GM18517 (cell line): ENCODE results near the gene RBM7.

Experiments used
- ATAC-seq: cut with Tn5 transposase; IDR thresholded peaks from one replicate; pipeline ENCODE4 v1.9.1; 2021; ENCODE audit warnings: mild to moderate bottlenecking, moderate library complexity; ENCODE audit not compliant: unreplicated experiment

The RBM7 gene, protein sequence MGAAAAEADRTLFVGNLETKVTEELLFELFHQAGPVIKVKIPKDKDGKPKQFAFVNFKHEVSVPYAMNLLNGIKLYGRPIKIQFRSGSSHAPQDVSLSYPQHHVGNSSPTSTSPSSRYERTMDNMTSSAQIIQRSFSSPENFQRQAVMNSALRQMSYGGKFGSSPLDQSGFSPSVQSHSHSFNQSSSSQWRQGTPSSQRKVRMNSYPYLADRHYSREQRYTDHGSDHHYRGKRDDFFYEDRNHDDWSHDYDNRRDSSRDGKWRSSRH

DNA sequence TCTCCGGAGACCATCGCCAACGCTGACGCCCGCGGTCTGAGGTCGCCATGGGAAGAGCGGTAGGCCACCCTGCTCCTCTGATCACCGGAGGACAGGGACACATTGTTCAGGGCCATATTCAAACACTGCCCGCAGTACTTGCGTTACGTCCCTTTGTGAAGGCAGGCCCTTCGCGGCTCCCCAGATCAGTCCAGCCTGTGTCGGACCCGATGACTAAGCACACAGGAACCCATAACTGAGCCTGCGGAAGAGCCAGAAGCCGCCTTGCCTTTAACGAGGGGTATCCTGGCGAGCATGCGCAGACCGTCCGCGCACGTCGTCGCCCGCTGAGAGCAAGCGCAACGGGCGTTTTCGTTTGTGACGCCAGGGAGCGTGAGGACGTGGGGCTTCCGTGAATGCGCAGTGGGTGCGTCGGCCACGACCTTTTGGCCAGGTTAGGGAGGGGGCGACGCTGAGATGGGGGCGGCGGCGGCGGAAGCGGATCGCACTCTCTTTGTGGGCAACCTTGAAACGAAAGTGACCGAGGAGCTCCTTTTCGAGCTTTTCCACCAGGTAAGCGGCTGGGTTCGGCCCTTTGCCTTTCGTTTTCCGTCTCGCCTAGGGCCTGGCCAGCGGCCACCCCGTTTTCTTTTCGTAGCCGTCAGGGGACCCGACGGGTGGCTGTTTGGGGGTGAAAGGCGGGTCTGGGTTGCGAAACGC lies at the start of gene RBM7, which contains the start of gene C11orf71:
Gene RBM7, plus strand, starts transcription at position 451 of the 699 bp plus-strand sequence. Its CDS starts 6 bp downstream, at position 457.
Gene C11orf71, minus strand, starts transcription at position 296 of the 699 bp plus-strand sequence. Its CDS starts 180 bp downstream, at position 116.
- ATAC-seq, result peak; percentile 91

DNA sequence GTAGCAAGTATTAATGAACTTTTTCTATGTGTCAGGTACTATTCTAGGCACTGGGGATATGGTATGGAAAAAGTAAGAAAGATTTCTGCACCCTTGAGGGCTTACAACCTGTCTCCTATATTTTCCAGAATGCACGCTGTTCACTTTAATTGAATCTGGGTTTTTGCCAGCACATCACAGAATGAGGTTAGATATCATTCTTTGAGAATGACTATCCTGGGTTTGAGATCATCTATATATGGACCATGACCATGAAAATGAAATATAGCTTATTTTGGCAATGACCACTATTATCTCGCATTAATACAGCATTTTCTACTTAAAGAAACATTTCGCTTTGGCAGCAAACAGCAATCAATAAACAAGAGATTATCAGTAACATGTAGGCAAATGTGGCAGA lies 47.0 kb upstream of the RBM7 start:
- no peak for ATAC-seq

DNA sequence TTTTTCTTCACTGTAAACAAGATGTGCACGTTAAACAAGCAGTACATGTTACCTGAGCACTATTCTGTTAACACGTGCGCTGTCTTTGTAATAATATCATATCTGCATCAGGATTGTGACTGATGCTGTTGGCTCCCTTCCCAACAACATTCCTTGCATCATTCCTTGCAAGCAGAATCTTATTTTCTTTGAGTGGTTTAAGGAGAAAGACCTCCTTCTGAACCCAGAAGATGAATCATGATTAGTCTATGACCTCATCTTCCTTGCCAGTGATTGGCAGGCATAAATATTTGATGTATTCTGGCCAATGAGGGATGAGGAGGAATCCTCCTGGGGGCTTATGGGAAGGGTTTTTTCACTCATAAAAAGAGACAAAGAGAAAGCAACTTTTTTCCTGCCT lies 46.4 kb upstream of the RBM7 start:
- no peak for ATAC-seq

DNA sequence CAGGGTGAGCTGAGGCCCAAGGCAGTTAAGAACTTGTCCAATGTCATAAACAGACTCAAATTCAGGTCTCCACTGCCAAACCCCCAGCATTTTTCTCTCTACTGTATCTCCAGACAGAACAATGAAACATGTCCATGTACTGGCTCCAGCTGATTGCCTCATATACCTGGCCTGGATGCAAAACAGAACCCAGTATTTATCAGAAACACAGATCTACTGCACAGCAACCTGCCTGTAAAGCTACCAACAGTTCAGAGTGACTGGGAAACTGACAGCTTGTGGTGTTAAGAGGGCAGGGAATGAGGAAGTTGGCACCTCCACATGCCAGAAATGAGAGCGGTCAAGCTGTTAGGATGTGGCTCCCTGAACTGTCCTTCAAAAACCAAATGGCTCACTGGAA lies 41.8 kb upstream of the RBM7 start:
- ATAC-seq, result no peak

DNA sequence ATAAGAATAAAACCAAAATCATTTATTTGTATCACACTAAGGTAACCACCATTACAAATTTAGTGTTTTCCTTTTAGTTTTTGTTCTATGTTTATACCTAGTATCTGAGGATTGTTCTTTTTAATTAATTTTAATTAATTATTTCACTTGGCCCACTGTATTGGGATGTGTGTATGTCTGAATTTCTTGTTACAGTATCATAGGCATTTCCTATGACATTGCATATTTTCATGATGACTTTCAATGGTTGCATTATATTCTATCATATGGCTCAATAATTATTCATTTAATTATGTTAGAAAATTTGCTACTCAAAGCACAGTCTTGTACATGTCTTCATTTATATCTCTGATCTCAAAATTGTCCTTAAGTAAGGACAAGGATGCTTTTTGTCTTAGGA lies 41.1 kb upstream of the RBM7 start:
- ATAC-seq, result no peak

DNA sequence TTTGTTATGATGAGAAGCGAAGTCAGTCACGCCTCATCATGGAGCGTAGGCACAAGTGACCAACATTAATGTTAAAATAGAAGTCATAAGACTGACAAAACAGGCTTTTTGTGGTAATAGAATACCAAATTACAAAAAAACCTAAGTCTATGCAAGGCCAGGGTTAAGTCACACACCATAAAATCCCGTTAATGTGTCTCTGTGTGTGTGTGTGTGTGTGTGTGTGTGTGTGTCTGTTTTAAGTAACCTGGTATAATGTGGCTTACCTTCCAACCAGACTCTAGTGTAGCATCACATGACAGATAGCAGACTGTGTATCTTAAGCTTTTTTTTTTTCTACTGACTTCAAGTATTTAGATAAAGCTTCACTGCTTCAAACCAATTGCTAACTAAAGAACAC lies 38.1 kb upstream of the RBM7 start:
- ATAC-seq, result no peak

DNA sequence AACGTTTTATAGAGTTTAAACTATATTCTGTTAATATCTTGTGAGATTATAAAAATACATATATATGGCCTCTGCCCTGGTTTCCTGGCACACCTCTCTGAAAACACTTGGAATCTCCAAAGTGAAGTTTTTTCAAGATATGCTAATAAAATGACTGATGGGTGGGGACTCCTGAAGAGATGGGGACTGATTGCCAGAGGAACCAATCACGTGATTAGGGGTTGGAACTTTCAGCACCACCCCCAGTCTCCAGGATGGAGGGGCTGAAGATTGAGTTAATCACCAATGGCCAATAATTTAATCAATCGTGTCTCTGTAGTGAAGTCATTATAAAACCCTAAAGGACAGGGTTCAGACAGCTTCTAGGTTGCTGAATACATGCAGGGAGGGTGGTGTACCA lies 37.5 kb upstream of the RBM7 start:
- ATAC-seq, result no peak

DNA sequence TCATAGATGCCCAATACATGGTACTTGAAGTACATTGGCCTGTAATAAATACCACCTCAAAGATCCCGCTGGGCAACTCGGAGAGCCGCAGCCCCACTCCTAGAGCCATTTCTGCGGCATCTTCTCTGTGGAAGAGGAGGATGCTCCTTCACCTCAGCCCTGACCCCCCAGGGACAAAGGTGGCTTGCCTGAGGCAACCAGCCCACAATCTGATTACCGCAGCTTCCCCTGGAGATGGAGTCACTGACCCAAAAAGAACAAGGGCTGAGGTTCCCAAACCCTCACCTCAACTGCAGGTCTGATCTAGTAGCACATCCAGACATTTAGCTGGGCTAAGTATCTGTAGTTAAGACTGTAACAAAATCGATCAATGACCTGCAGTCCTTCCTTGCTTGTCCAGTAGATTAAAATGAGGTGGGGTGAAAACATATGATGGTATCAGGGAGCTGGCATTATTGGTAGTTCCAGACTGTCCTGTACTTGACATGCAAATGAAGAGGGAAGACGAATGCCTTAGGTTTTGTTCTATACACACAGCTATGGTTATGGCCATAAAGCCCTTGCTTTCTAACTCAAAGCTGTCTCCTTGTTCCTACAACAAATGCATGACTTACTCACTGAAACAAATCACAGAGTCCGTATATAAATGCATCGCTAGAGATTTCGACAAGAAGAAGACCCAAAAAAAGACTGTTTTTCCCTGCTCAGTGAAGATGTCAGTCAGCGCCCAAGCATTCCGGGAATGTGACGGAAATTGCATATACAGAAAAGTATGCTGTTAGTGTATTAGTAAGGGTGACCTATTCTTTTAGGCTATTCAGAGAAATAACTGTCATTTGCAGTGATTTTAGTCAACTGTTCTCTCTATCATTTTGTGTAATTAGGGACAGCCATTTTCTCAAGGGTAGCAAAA lies 33.9 kb upstream of the RBM7 start:
- no peak for ATAC-seq

DNA sequence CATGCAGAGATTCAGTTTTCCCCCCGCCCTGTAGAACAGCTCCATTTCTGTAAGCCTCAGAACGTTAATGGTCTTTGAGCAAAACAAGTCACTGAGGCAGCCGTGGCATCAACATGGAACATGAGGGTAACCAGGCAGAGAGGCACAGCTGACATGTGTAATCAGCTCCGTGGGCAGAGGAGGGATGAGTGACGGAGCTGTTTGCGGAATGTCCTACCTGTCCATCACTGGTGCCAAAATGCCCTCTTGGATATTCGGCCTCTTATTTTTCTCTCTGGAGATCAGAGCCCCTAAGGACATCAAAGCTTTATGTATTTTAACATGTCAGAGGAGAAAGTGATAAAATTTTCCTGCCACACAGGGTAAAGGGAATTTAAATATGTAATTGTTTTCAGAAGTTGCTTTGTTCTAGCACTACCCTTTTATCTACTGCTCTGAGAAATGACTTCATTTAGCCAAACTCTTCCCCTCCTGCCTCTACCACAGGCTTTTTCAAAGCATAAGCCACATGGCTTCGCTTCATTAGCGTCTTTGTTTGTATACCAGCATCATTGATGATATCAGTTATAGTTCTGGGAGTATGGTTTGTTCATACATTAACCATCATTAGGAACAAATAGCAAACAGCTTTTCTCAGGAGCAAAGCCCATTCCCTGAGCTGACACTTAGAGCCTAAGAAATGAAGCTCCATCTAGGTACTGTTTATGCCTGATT lies 33.1 kb upstream of the RBM7 start:
- no peak for ATAC-seq

DNA sequence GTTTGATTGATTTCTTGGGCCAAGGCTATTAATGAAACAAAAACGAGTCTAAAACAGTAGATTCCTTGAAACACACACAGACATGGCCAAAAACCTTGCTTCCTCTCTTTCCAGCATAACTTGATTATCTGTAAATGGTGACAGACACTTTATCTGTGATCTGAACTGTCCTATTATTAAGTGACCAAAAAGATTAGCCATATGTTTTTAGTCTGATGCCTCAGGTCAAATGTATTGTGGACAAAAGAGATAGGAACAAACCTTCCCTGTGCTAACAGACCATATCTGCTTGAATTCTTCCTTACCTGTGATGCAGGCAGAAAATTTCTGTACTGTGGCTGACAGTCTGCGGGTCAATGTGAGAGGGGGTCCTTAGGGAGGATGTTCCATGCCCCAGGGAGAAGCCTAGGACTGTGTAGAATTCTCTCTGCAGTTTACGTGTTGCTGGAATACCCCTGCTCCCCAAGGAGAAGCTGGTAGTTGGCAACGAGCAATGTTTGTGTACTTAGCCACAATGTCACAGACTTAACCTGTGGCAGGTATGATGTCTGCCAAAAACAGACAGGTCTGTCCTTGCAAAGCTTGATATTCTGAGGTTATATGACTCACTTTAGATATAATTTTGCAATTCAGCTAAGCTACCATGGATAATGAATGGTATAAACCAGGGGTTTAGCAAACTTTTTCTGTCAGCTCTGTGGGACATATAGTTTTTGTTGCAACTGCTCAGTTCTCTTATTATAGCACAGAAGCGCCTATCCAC lies 31.4 kb upstream of the RBM7 start:
- no peak for ATAC-seq

DNA sequence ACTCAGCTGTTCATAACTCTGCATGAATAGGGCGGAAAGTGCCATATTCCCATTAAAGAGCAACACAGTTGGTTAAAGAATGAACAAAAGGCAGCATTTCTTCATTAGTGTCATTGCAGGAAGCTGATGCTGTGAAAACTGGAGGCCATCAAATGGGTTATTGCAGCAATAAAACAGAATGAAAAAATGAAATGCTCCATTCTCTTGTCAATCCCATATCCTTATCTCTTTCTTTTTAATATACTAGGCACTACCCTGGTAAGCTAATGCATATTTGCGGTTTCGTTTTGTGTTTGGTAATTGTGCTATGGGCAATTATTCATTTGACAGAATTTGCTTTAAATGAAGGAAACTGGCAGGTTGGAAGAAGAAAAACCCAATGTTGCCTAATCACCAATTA lies 25.4 kb upstream of the RBM7 start:
- no peak for ATAC-seq

DNA sequence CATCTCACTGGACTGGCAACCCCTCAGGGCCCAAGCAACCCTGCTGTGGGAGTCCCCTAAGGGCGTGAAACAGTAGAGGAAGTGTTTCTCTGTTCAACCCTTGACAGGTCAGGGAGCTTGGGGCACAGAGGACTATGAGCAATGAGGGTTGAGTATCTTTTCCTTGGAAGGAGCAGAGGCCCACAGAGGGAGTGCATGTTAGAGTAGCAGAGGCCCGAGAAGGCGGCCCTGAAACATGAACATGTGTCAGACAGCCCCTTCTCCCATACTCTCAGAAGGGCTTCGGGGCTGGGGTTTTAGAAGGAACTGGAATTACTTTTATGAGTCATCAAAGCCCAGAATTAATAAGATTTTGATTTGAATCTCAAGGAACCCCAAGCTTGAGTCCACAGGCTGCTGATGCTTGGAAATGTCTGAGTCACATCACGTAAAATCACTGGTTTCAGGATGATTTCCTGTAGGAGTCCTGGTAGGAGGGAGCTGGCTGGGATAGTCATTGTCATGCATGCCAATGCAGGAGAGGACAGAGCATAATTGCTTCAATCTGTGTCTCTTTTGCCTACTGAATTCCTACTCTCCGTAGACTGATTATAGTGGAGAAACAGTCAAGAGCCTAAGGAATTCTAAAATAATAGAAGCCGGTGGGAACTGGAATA lies 22.7 kb upstream of the RBM7 start:
- ATAC-seq, result no peak

DNA sequence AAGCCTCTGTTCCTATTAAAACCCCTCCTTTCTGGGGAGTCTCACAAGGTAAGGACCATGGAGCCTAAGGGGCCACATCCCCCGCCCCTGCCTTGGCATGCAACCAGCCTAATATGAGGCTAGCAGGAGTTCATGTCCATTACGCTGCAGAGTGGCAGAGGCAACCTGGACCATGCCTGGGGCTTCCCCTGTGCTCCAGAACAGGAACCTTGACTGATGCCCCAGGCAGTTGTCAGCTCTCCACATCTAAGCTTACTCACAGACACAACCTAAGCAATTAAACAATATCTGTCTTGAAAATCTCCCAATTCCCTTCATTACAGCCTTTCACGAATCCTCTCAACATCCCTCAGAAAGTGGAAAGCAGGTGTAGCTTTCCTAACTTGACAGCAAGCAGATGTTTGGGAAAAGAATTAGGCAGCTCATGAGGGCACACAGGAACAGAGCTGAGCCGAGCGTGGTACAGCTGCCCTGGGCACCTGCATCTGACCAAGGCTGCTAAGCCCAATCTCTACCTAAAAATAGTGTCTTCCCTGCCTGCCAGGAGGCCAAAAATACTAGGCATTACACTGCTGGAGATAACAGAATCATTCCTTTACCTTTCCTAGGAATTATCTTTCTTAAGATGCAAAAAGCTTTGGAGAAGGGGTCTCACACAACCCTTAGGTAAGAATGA lies 20.9 kb upstream of the RBM7 start:
- ATAC-seq, result no peak

DNA sequence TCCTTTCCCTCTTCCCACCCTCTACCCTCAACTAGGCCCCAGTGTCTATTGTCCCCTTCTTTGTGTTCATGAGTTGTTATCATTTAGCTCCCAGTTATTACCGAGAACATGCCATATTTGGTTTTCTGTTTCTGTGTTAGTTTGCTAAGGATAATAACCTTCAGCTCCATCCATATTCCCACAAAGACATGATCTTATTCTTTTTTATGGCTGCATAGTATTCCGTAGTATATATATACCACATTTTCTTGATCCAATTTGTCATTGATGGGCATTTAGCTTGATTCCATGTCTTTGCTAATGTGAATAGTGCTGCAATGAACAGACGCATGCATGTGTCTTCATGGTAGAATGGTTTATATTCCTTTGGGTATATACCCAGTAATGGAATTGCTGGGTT lies 18.0 kb upstream of the RBM7 start:
- ATAC-seq, result no peak

DNA sequence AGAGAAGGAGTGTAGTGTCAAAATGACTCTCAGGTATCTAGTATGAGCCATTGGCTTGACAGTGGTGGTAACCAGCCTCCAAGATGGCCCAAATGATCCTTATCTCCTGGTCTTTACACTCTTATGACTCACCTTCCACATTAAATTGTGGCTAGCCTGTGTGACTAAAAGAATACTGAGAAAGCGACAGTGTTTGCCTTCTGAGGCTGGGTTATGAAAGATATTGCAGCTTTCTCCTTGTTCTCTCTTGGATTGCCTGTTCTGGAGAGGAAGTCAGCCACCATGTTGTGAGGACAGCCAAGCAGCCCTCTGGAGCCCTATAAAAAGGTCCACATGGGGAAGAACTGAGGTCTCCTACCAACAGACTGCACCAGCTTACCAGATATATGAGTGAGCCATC lies 16.0 kb upstream of the RBM7 start:
- ATAC-seq, result no peak

DNA sequence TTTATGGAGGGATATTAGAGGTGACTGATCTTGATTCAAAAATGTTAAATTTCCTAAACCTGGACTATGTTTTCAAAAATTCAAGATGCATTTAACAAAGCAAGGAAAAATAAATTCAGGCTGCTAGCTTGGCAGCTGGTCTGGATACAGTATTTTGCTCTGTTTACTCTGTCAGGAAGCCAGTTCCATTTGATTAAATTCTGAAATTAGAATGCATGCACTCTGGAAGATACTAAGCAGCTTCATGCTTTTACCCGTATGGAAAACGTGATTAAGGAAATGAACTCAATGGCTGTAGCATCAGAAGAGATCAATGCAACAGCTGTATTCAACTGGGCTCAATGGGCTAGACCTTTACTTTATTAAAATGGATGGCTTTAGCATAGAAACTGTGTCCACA lies 14.3 kb upstream of the RBM7 start:
- no peak for ATAC-seq

DNA sequence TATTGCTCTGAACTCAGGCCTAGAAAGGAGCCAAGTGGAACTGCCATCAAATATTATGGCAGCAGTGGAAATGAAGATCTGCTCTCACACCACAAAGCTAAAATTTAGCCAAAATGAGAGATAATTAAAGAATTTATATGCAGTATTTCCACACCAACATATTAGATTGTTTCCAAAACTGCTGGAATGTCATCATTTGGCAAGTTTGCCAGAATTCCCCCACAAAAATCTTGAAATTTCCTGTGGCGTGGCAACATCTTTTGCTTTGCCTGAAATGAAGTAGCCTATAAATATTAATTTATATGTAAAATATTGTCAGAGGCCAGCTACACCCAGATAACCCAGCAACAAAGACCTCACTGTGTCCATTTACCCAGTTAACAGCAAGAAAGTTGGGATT lies 13.9 kb upstream of the RBM7 start:
- ATAC-seq, result no peak

DNA sequence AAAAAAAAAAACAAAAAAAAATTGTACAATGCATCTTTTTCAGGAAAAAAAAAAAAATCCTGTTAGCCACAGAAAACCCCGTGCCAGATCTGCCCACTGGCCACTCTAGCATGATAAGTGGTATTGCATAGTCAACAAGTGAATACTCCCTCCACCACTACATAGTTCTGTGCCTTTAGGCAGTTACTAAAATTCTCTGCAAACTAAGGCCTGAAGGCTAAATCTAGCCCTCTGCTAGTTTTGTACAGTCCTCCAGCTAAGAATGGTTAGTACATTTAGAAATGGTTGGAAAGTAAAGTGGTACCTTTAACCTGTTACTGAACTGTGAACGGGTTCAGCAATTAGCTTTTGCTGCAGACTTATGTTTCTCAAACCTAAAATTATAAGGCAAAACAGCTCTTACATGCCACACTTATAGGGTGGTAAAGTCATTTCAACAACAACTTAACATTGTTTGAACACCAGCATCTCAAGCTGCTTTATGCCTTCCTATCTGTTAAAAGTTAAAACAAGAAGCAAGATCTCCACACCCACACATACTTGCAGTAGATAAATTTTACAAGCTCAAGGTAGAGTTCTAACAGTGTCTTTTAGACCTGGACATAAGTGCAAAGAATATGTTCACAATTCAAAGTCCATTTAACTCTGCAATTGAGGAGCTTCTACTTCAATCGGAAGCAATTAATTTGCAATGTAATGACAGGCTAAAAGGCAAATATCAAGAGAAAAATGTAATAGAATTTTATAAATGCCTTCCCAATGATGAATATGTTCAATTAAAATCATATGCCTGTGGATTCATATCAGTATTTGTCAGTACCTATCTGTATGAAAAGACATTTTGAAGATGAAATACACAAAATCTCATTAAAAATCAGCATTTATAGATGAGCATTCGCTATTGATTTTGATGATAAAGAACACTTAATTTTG lies 7.5 kb upstream of the RBM7 start:
- ATAC-seq, result no peak
